K562 (cell line): ENCODE results near the gene NKD1. TPM values are rescaled to one million over a fixed set of nuclear protein-coding genes. Genes with fewer than 3 reads are reported as not detected.
A peak's percentile ranks its signal among the peaks of the same experiment; 100 is the strongest.

Experiments
- ATAC-seq: fragments of 200-7000 bp; cut with Tn5 transposase; 3 replicates; pipeline ENCODE4 v1.9.1; 2020; ENCODE audit warnings: moderate library complexity
- BruUV-seq: library from RNA; stranded (reverse); fragments of 400-500 nt; replicated peaks from 2 replicates; lab custom pipeline; 2021; lab: Mats Ljungman, UMichigan
- CTCF ChIA-PET: fragments of 300-600 bp; formaldehyde crosslinking; extraction: SDS; loops from one replicate; lab custom pipeline; 2021; ENCODE audit warnings: low intra/inter-chr PET ratio; lab: Yijun Ruan, JAX
- POLR2A ChIA-PET: fragments of 300-600, 350-650 bp; sonication (Branson Sonifier 250); formaldehyde crosslinking; extraction: SDS; loops from one replicate; lab custom pipeline; 2021; ENCODE audit warnings: antibody characterized with exemption, inconsistent platforms; lab: Yijun Ruan, JAX
- DNase-seq, 4 experiments: peaks; one replicate each; pipeline versions ENCODE4 v3.0.0 to v3.0.0-alpha.2; 2011 to 2018; ENCODE audit warnings: low spot score in 3 of 4, mixed read lengths in 3 of 4; ENCODE audit errors: extremely low read depth in 1 of 4
- FAIRE-seq: peaks from 2 replicates; lab custom pipeline; 2011; peaks lifted over from hg19 to GRCh38; lab: Jason Lieb, UNC
- H2AFZ ChIP-seq: 2 replicates; pipeline ENCODE4 v1.6.0; 2011; ENCODE audit warnings: low read depth, low read length, control low read depth, inconsistent platforms
- H3K27ac ChIP-seq: fragments of 200-600 bp; 3 replicates; pipeline ENCODE4 v1.8.0; 2011; ENCODE audit warnings: low read depth, mild to moderate bottlenecking, control low read depth, inconsistent platforms, low read length, moderate library complexity, mixed read lengths; ENCODE audit errors: extremely low read depth
- H3K27me3 ChIP-seq, 2 experiments: fragments of 300-600 bp in 1 of 2; 2 replicates in 1 of 2; 3 replicates in 1 of 2; pipeline versions ENCODE4 v1.6.0 to v1.8.0; 2011; ENCODE audit warnings: inconsistent platforms in 2 of 2, low read length in 2 of 2, mild to moderate bottlenecking in 1 of 2, mixed read lengths in 1 of 2, moderate library complexity in 1 of 2; ENCODE audit not compliant: control insufficient read depth in 2 of 2, insufficient read depth in 2 of 2
- H3K36me3 ChIP-seq: fragments of 300-600 bp; 3 replicates; pipeline ENCODE4 v1.8.0; 2011; ENCODE audit warnings: mild to moderate bottlenecking, low read length, inconsistent platforms; ENCODE audit not compliant: control insufficient read depth, insufficient read depth
- H3K4me1 ChIP-seq, 2 experiments: fragments of 200-600 bp in 1 of 2; replicated peaks in 1 of 2; 2 replicates in 1 of 2; 3 replicates in 1 of 2; pipeline versions ENCODE4 v1.5.1 to v1.8.0; 2011; ENCODE audit warnings: inconsistent platforms in 2 of 2, low read length in 2 of 2, mild to moderate bottlenecking in 1 of 2, mixed read lengths in 1 of 2, moderate library complexity in 1 of 2; ENCODE audit not compliant: control insufficient read depth in 2 of 2, insufficient read depth in 2 of 2
- H3K4me2 ChIP-seq: 2 replicates; pipeline ENCODE4 v1.6.1; 2011; ENCODE audit warnings: low read length, control low read depth, inconsistent platforms, mixed read lengths; ENCODE audit not compliant: insufficient read depth
- H3K4me3 ChIP-seq: fragments of 200-600 bp; sonication (generic), shearing (Covaris generic); 2 replicates; pipeline ENCODE4 v1.5.1; 2016; ENCODE audit warnings: control low read depth, inconsistent platforms
- H3K79me2 ChIP-seq: fragments of 200-600 bp; 3 replicates; pipeline ENCODE4 v1.8.0; 2011; ENCODE audit warnings: low read length, inconsistent platforms; ENCODE audit not compliant: control insufficient read depth, insufficient read depth
- H3K9ac ChIP-seq, 2 experiments: 2 replicates each; pipeline versions ENCODE4 v1.6.0 to v1.6.1; 2011; ENCODE audit warnings: low read depth in 2 of 2, low read length in 2 of 2, control low read depth in 1 of 2, inconsistent platforms in 1 of 2, mild to moderate bottlenecking in 1 of 2, mixed read lengths in 1 of 2; ENCODE audit not compliant: insufficient read depth in 1 of 2
- H3K9me1 ChIP-seq: one replicate; pipeline ENCODE4 v1.6.0; 2011; ENCODE audit warnings: inconsistent platforms, mild to moderate bottlenecking, low read length, moderate library complexity; ENCODE audit not compliant: control insufficient read depth, insufficient read depth
- H3K9me3 ChIP-seq: replicated peaks from 2 replicates; pipeline ENCODE4 v1.5.1; 2011; ENCODE audit warnings: low read depth, low read length, inconsistent platforms; ENCODE audit not compliant: control insufficient read depth, insufficient read depth
- H4K20me1 ChIP-seq: replicated peaks from 2 replicates; pipeline ENCODE4 v1.6.1; 2011; ENCODE audit warnings: low read length, inconsistent platforms, mixed read lengths; ENCODE audit not compliant: control insufficient read depth, insufficient read depth
- ADNP ChIP-seq: fragments of 200-800 bp; sonication (Bioruptor generic); IDR thresholded peaks from 2 replicates; pipeline ENCODE4 v1.6.1; 2016; ENCODE audit warnings: missing genetic modification characterization, missing compliant biosample characterization
- BCOR ChIP-seq: fragments of 450-650 bp; IDR thresholded peaks from 2 replicates; pipeline ENCODE4 v1.6.1; 2016
- GATAD2B ChIP-seq: fragments of 450-650 bp; IDR thresholded peaks from 2 replicates; pipeline ENCODE4 v1.6.1; 2017; ENCODE audit warnings: mild to moderate bottlenecking, borderline replicate concordance
- HDAC2 ChIP-seq: fragments of 450-650 bp; IDR thresholded peaks from 2 replicates; pipeline ENCODE4 v1.6.1; 2016; ENCODE audit warnings: mild to moderate bottlenecking
- KDM1A ChIP-seq, 2 experiments: fragments of 450-650 bp; IDR thresholded peaks; 2 replicates each; pipeline ENCODE4 v1.6.1; 2016; ENCODE audit warnings: mild to moderate bottlenecking in 2 of 2
- RBM25 ChIP-seq: fragments of 200-400 bp; formaldehyde crosslinking; IDR thresholded peaks from 2 replicates; pipeline ENCODE4 v1.6.1; 2018; ENCODE audit warnings: low read length, low read depth, moderate library complexity; ENCODE audit not compliant: severe bottlenecking
- RBM34 ChIP-seq: fragments of 200-400 bp; formaldehyde crosslinking; IDR thresholded peaks from 2 replicates; pipeline ENCODE4 v1.6.1; 2018; ENCODE audit warnings: low read length, borderline replicate concordance; ENCODE audit not compliant: insufficient read depth
- RFX7 ChIP-seq: fragments of 250-450 bp; sonication (Bioruptor Pico); IDR thresholded peaks from 2 replicates; pipeline ENCODE4 v1.5.1; 2021; ENCODE audit warnings: mild to moderate bottlenecking
- ZNF75A ChIP-seq: fragments of 450-650 bp; formaldehyde crosslinking; IDR thresholded peaks from 2 replicates; pipeline ENCODE4 v1.4.0; 2020; ENCODE audit warnings: mild to moderate bottlenecking
- WGBS: fragments of 100-300 bp; shearing (Covaris generic); methylation state at CpG from one replicate; pipeline ENCODE4 v1.1.6; 2016; ENCODE audit warnings: low coverage, mixed read lengths; ENCODE audit not compliant: insufficient coverage; ENCODE audit errors: missing lambda C conversion rate; 5-methylcytosine and 5-hydroxymethylcytosine counted together
- in situ Hi-C: fragments of 300-500 bp; cut with MboI; formaldehyde crosslinking; loops from 4 replicates; pipeline ENCODE4 v1.15.0; 2018; ENCODE audit warnings: inconsistent platforms, mixed read lengths
- intact Hi-C: fragments of 100-400 bp; cut with micrococcal nuclease; formaldehyde crosslinking; loops from 2 replicates; pipeline ENCODE4 v1.14.2; 2022
- polyA plus RNA-seq, 8 experiments: library from polyadenylated mRNA; depleted of rRNA in 4 of 8; stranded (reverse) in 5 of 8; unstranded in 3 of 8; fragments of >200 nt; fragmentation: Nextera tagmentation in 2 of 8; fragmentation: Illumina TruSeq in 1 of 8; extraction: Ambion mirVana in 2 of 8; extraction: Trizol in 1 of 8; gene quantifications; 2 replicates each; pipeline versions ENCODE4 v1.2.1 to v1.2.3, GENCODE V29; 2011 to 2014; ENCODE audit warnings: inconsistent platforms in 1 of 8, missing spikeins in 1 of 8
- total RNA-seq, 7 experiments: library from RNA; depleted of rRNA in 6 of 7; stranded (reverse); fragments of >200 nt in 6 of 7; fragmentation: Illumina TruSeq in 2 of 7; extraction: Trizol in 2 of 7; gene quantifications; 2 replicates each; pipeline versions ENCODE4 v1.2.1 to v1.2.3, GENCODE V29; 2011 to 2021; ENCODE audit warnings: low replicate concordance in 1 of 7

NKD1 gene
- total and polyA plus RNA-seq, 9 of the 15 experiments (the other 6 are each of a cell fraction or from before 2014, with no cell fraction given): under 0.01 to 0.24 (median 0.04) TPM; not detected in 2

GRCh38 chr16:50573947-50574744, 25.9 kb downstream of the NKD1 start:
- FAIRE-seq (no peak), DNase-seq (no peak), ATAC-seq (no peak)
- H3K4me3 ChIP-seq: no peak overlapping the region
- peaks cover 16 to 57% of the 10 kb centered on the region in 2 experiments; a peak in 4 of 5 replicates for H3K27me3 ChIP-seq
- H3K9me3 ChIP-seq: no peaks in the 10 kb centered on the region
- BruUV-seq: no TSS peak
- no peak overlapping the region for H2AFZ ChIP-seq
- H3K4me1 ChIP-seq: no peaks in the 10 kb centered on the region
- H3K79me2 ChIP-seq: no peaks in the 10 kb centered on the region
- CTCF ChIA-PET: no interaction called here
- in situ Hi-C loops: no loop called here
- POLR2A ChIA-PET: interaction anchor here (0.6 kb wide), 1 partner anchor 266 kb away, joined by 3 read pairs; no protein-coding TSS in a partner anchor
- intact Hi-C loops: no loop called here
- no peak overlapping the region for H3K27ac ChIP-seq
- H3K9ac ChIP-seq: no peak overlapping the region; a peak in 1 of 4 replicates
- no peaks in the 10 kb centered on the region for H3K9me1 ChIP-seq
- H4K20me1 ChIP-seq: no peaks in the 10 kb centered on the region
- 2% methylated on average over 14 of the region's 14 CpGs for WGBS
- TF ChIP-seq GATAD2B (no peak), RFX7 (CRISPR knock-in tag) (no peak), RBM34 (no peak), HDAC2 (peak; percentile 53; the same call in 1 of the 2 replicates), BCOR (peak; percentile 86), RBM25 (peak; percentile 83), KDM1A (IDR thresholded peaks at IDR 0.05) (peak; percentile 10 to 41; a peak in 1 of 4 replicates), ADNP (tag) (peak; percentile 79), ZNF75A (no peak)
- TF ChIP-seq, all 486 proteins: peak for 5
- Histone ChIP-seq H3K36me3 (no peaks in the 10 kb centered on the region), H3K4me2 (no peak overlapping the region)
